H9 (cell line): ENCODE measurements around the gene HMGN4. TPM values are rescaled to one million over a fixed set of nuclear protein-coding genes. Genes with fewer than 3 reads are reported as not detected.

Experiments used
- DNase-seq: peaks from one replicate; pipeline ENCODE4 v3.0.0-alpha.2; 2017
- H2AFZ ChIP-seq: one replicate; pipeline ENCODE4 v1.6.1; 2013; ENCODE audit warnings: mild to moderate bottlenecking, low read length, control low read depth, moderate library complexity
- H2AK5ac ChIP-seq: 2 replicates; pipeline ENCODE4 v1.6.1; 2013; ENCODE audit warnings: low read length, control low read depth, mixed read lengths; ENCODE audit not compliant: insufficient read length
- H2BK120ac ChIP-seq: one replicate; pipeline ENCODE4 v1.6.1; 2013; ENCODE audit warnings: low read depth, mild to moderate bottlenecking, low read length, control low read depth, inconsistent platforms; ENCODE audit not compliant: poor library complexity, severe bottlenecking
- H2BK12ac ChIP-seq: 2 replicates; pipeline ENCODE4 v1.6.1; 2013; ENCODE audit warnings: low read length, control low read depth, mixed read lengths, low read depth; ENCODE audit not compliant: insufficient read length
- H2BK15ac ChIP-seq: 2 replicates; pipeline ENCODE4 v1.6.1; 2013; ENCODE audit warnings: low read depth, low read length, control low read depth
- H2BK20ac ChIP-seq: one replicate; pipeline ENCODE4 v1.6.1; 2013; ENCODE audit warnings: low read depth, mild to moderate bottlenecking, low read length, control low read depth, inconsistent platforms; ENCODE audit not compliant: poor library complexity, severe bottlenecking
- H2BK5ac ChIP-seq: 2 replicates; pipeline ENCODE4 v1.6.1; 2013; ENCODE audit warnings: low read length, control low read depth, mixed read lengths; ENCODE audit not compliant: insufficient read length
- H3K14ac ChIP-seq: 2 replicates; pipeline ENCODE4 v1.6.1; 2013; ENCODE audit warnings: low read length, control low read depth; ENCODE audit not compliant: insufficient read depth
- H3K18ac ChIP-seq: 2 replicates; pipeline ENCODE4 v1.6.1; 2013; ENCODE audit warnings: low read depth, mild to moderate bottlenecking, mixed read lengths, low read length, control low read depth; ENCODE audit not compliant: insufficient read length
- H3K23ac ChIP-seq: 2 replicates; pipeline ENCODE4 v1.6.1; 2013; ENCODE audit warnings: low read length, control low read depth, mixed read lengths, low read depth; ENCODE audit not compliant: insufficient read length
- H3K23me2 ChIP-seq: 2 replicates; pipeline ENCODE4 v1.6.1; 2013; ENCODE audit warnings: low read depth, mild to moderate bottlenecking, mixed read lengths, low read length, control low read depth; ENCODE audit not compliant: insufficient read length, poor library complexity, severe bottlenecking
- H3K27ac ChIP-seq: 2 replicates; pipeline ENCODE4 v1.5.1; 2013; ENCODE audit warnings: low read length, control low read depth, mixed read lengths, low read depth; ENCODE audit not compliant: insufficient read length
- H3K27me3 ChIP-seq: 2 replicates; pipeline ENCODE4 v1.6.1; 2013; ENCODE audit warnings: low read length, control low read depth, inconsistent platforms; ENCODE audit not compliant: insufficient read depth
- H3K4ac ChIP-seq: 2 replicates; pipeline ENCODE4 v1.6.1; 2013; ENCODE audit warnings: low read depth, mild to moderate bottlenecking, control low read depth, inconsistent platforms, low read length, moderate library complexity
- H3K4me1 ChIP-seq: 2 replicates; pipeline ENCODE4 v1.6.1; 2013; ENCODE audit warnings: low read length, control low read depth, inconsistent platforms; ENCODE audit not compliant: insufficient read depth
- H3K4me2 ChIP-seq: 2 replicates; pipeline ENCODE4 v1.6.1; 2013; ENCODE audit warnings: low read length, control low read depth, mixed read lengths; ENCODE audit not compliant: insufficient read length, insufficient read depth
- H3K56ac ChIP-seq: 2 replicates; pipeline ENCODE4 v1.6.1; 2013; ENCODE audit warnings: low read depth, mild to moderate bottlenecking, mixed read lengths, low read length, control low read depth; ENCODE audit not compliant: insufficient read length
- H3K79me1 ChIP-seq: 2 replicates; pipeline ENCODE4 v1.6.1; 2013; ENCODE audit warnings: low read depth, mild to moderate bottlenecking, moderate library complexity, low read length, control low read depth, inconsistent platforms; ENCODE audit not compliant: insufficient read depth, poor library complexity, severe bottlenecking
- H3K79me2 ChIP-seq: 2 replicates; pipeline ENCODE4 v1.6.1; 2013; ENCODE audit warnings: low read length, control low read depth, inconsistent platforms; ENCODE audit not compliant: insufficient read depth
- H3K9ac ChIP-seq: 2 replicates; pipeline ENCODE4 v1.6.1; 2013; ENCODE audit warnings: low read length, control low read depth, mixed read lengths; ENCODE audit not compliant: insufficient read length; ENCODE audit errors: extremely low read depth
- H3K9me3 ChIP-seq: one replicate; pipeline ENCODE4 v1.6.1; 2013; ENCODE audit warnings: low read depth, low read length, inconsistent platforms; ENCODE audit not compliant: control insufficient read depth
- H3T11ph ChIP-seq: one replicate; pipeline ENCODE4 v1.6.1; 2013; ENCODE audit warnings: mild to moderate bottlenecking, low read length, control low read depth, inconsistent platforms
- H4K20me1 ChIP-seq: one replicate; pipeline ENCODE4 v1.6.1; 2013; ENCODE audit not compliant: control insufficient read depth, insufficient read length, insufficient read depth
- H4K5ac ChIP-seq: 2 replicates; pipeline ENCODE4 v1.6.1; 2013; ENCODE audit warnings: low read depth, mild to moderate bottlenecking, mixed read lengths, low read length, control low read depth; ENCODE audit not compliant: insufficient read length
- H4K8ac ChIP-seq: replicated peaks from 2 replicates; pipeline ENCODE4 v1.6.1; 2013; ENCODE audit warnings: low read length, control low read depth, mixed read lengths, low read depth; ENCODE audit not compliant: insufficient read length
- H4K91ac ChIP-seq: 2 replicates; pipeline ENCODE4 v1.6.1; 2013; ENCODE audit warnings: low read depth, mild to moderate bottlenecking, moderate library complexity, mixed read lengths, low read length, control low read depth; ENCODE audit not compliant: insufficient read length
- H3K27ac Mint-ChIP-seq, 3 experiments: 2 replicates in 2 of 3; 3 replicates in 1 of 3; pipeline ENCODE4 v1.8.0; 2020 to 2021; ENCODE audit warnings: mixed read lengths in 3 of 3, mild to moderate bottlenecking in 1 of 3, moderate library complexity in 1 of 3
- H3K27me3 Mint-ChIP-seq: 2 replicates; pipeline ENCODE4 v1.8.0; 2021; ENCODE audit warnings: low read depth, mild to moderate bottlenecking, moderate library complexity, mixed read lengths
- H3K36me3 Mint-ChIP-seq, 3 experiments: 2 replicates in 2 of 3; 3 replicates in 1 of 3; pipeline ENCODE4 v1.8.0; 2020 to 2021; ENCODE audit warnings: low read depth in 3 of 3, mixed read lengths in 3 of 3; ENCODE audit not compliant: insufficient read depth in 1 of 3
- H3K4me1 Mint-ChIP-seq, 2 experiments: 2 replicates each; pipeline ENCODE4 v1.8.0; 2020; ENCODE audit warnings: mixed read lengths in 2 of 2
- H3K4me3 Mint-ChIP-seq, 2 experiments: 2 replicates in 1 of 2; 3 replicates in 1 of 2; pipeline ENCODE4 v1.8.0; 2020 to 2021; ENCODE audit warnings: mild to moderate bottlenecking in 2 of 2, mixed read lengths in 2 of 2, moderate library complexity in 1 of 2
- H3K9me3 Mint-ChIP-seq, 2 experiments: 2 replicates in 1 of 2; 3 replicates in 1 of 2; pipeline ENCODE4 v1.8.0; 2020; ENCODE audit warnings: mild to moderate bottlenecking in 2 of 2, mixed read lengths in 2 of 2, moderate library complexity in 1 of 2
- CTCF ChIP-seq: fragments of 200-600 bp; sonication (generic); conservative IDR thresholded peaks from 3 replicates; pipeline ENCODE4 v1.8.0; 2021; ENCODE audit warnings: antibody characterized with exemption, mild to moderate bottlenecking
- WGBS: extraction: QIAGEN DNeasy Blood & Tissue Kit; methylation state at CpG from one replicate; pipeline ENCODE4 v1.1.7; 2013; ENCODE audit warnings: missing lambda C conversion rate, low lambda C conversion rate, mixed read lengths; ENCODE audit not compliant: insufficient read length; ENCODE audit errors: extremely low coverage; 5-methylcytosine and 5-hydroxymethylcytosine counted together
- total RNA-seq: library from RNA; stranded (reverse); gene quantifications from 2 replicates; pipeline ENCODE4 v1.2.1, GENCODE V29; 2021

Gene HMGN4
- total RNA-seq, 1 experiment from 2014 or later, result 50.4 TPM

GRCh38 chr6:26570027-26570809 is 32.1 kb downstream of the HMGN4 start:
- no peak overlapping the region for H2AFZ ChIP-seq
- H3T11ph ChIP-seq, result no peak overlapping the region
- H3K9me3 ChIP-seq, result no peaks in the 10 kb centered on the region
- no peak overlapping the region for H2BK15ac ChIP-seq
- H3K18ac ChIP-seq, result no peak overlapping the region
- no peak for DNase-seq
- H3K4me1 ChIP-seq, result no peaks in the 10 kb centered on the region
- no peak for TF ChIP-seq CTCF
- Mint-ChIP-seq H3K27me3 (peaks cover 3% of the 10 kb centered on the region; the same call in 1 of the 2 replicates), H3K36me3 (no peaks in the 10 kb centered on the region; a peak in 1 of 7 replicates), H3K4me1 (peaks cover 4 to 5% of the 10 kb centered on the region in 2 experiments; a peak in 2 of 4 replicates), H3K9me3 (peaks cover 2 to 10% of the 10 kb centered on the region in 2 experiments; a peak in 2 of 5 replicates), H3K4me3 (peak overlapping the region in 1 of 2 experiments; percentile 98; a peak in 3 of 5 replicates), H3K27ac (no peak overlapping the region)
- no peaks in the 10 kb centered on the region for H3K27me3 ChIP-seq
- H3K27ac ChIP-seq, result no peak overlapping the region
- H4K20me1 ChIP-seq, result no peaks in the 10 kb centered on the region
- H2BK12ac ChIP-seq, result no peak overlapping the region
- no peak overlapping the region for H3K23ac ChIP-seq
- no peaks in the 10 kb centered on the region for H3K79me1 ChIP-seq
- H2BK20ac ChIP-seq, result no peak overlapping the region
- H3K4me2 ChIP-seq, result no peak overlapping the region
- H4K91ac ChIP-seq, result no peak overlapping the region
- H2BK5ac ChIP-seq, result no peak overlapping the region
- H3K56ac ChIP-seq, result no peak overlapping the region
- H3K9ac ChIP-seq, result no peak overlapping the region
- no peak overlapping the region for H3K4ac ChIP-seq
- no peak overlapping the region for H3K14ac ChIP-seq
- H2AK5ac ChIP-seq, result no peak overlapping the region
- H4K8ac ChIP-seq, result no peak overlapping the region
- H3K79me2 ChIP-seq, result no peaks in the 10 kb centered on the region
- no CpG with 5 or more reads among the region's 21 CpGs for WGBS
- no peak overlapping the region for H4K5ac ChIP-seq
- no peak overlapping the region for H2BK120ac ChIP-seq
- peaks cover 3% of the 10 kb centered on the region for H3K23me2 ChIP-seq
